Hematopoietic multipotent progenitor cell treated with erythropoietin and hydrocortisone succinate and interleukin-3 and kit ligand, for 17 days (in vitro differentiated cells): ENCODE measurements around the gene MICALL2.

Source experiments
- DNase-seq: peaks from one replicate; pipeline ENCODE4 v3.0.0-alpha.2; 2015; ENCODE audit warnings: low spot score

Gene MICALL2

DNA sequence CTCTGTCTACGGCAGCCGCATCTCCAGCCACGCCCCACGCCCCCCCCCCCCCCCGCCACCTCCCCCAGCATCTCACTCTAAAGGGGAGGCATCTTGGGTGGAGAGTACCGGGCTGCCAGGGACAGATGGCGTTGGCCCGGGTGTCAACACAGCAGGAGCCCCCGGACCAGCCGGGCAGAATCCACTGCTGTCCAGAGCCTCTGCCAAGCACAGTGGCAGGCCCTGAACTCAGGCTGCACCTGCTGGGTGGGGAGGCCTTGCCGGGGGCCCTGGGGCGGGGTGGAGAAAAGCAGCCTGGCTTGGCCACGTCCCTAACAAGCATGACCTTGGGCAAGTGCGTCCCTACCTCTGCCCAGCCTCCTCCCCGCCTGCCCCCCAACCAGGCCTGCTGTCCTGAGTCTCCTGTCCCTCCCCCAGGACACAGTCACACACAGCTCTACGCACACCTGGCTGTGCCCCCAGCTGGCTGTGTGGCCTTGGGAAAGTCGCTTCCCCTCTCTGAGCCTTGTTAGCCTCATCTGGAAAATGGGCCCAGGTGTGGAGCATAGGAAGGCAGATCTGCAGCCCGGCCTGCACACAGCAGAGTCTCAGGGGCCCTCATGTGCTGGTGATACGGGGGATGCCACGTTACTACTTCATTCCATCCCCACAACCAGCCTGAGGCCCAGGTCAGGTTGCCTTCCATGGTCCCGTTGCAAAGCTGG lies 45.2 kb downstream of the MICALL2 start:
- no peak for DNase-seq

DNA sequence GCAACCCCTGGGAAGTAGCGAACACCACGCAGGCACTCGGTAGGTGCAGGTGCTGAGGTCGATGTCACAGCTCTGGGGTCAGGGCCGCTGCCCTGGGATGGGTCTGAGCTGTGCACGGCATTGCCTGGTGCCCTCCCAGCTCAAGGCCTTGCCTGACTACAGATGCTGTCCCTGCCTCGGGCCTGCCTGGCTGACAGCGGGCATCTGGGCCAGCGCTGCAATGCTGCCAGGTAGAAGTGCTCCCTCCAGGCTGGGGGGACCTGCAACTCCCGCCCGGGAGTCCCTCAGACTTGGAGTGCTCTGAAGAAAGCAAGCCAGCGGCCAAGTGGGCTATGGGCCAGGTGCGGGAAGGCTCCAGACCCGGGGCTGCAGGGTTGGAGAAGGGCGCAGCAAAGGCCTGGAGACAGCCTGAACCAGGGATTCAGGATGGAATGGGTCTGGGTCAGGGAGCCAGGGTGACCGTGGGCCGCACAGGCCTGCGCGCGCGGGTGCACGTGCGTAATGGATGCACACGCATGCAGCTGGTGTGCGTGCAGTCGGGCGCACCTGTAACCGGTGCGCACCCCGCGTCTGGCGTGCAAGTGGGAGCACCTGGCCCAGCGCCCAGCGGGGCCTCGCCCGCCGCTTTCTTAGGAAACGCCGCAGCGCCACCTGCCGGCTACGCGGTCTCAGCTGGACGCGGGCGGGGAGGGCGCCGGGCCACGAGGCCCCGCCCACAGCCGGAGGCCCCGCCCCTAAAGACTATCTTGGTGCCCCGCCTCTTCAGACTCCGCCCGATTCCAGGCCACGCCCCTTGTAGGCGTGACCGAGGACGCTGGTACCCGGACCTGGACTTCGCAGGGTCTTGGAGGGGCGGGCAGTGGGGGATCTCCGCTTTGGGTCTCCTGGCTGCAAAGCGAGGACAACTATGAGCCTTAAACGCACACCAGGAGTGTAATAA lies 46.7 kb downstream of the MICALL2 start:
- DNase-seq, result peak; percentile 95

- no peak for DNase-seq
Observed at GRCh38 chr7:1411414-1411813, 47.9 kb downstream of the MICALL2 start.

- no peak for DNase-seq
Observed at GRCh38 chr7:1410992-1411391, 48.3 kb downstream of the MICALL2 start.

- DNase-seq, result no peak
Observed at GRCh38 chr7:1409555-1409954, 49.7 kb downstream of the MICALL2 start.

DNA sequence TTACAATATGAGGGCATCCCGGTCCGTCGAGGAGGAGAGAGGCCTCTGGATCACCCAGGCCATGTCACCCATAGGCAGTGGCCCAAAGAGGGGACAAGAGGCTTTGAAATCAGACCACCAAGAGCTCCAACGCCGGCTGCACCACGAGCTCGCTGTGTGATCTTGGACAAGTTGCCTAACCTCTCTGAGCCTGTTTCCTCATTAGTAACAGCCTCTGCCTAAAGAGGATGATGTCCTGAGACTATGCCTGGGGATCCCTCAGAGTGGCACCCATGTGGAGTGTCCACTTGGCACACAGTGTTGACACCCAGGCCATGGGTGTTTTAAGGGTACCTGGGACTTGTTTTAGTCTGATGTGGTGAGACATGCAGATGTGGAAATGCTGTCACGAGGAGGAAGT lies 50.8 kb downstream of the MICALL2 start:
- DNase-seq, result no peak

DNA sequence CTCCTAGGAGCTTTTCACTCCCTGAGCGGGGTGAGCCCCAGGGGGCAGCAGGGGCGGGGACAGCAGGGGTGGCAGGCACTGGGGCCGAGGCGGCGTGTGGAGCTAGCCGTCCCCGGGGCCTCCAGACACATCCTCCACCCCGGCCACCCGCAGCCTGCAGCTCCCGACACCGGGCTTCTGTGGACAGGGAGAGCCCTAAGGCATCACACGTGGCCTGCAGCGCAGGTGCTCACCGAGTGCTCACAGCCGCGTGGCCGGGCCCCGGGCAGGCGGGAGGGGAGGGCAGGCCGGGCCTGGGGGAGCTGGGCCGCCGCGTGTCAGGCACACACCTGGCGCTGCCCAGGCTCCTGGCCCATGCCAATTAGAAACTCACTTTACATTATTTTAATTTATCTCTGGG lies 51.4 kb downstream of the MICALL2 start:
- no peak for DNase-seq

- DNase-seq, result no peak
Observed at GRCh38 chr7:1404898-1405548, 54.2 kb downstream of the MICALL2 start.

DNA sequence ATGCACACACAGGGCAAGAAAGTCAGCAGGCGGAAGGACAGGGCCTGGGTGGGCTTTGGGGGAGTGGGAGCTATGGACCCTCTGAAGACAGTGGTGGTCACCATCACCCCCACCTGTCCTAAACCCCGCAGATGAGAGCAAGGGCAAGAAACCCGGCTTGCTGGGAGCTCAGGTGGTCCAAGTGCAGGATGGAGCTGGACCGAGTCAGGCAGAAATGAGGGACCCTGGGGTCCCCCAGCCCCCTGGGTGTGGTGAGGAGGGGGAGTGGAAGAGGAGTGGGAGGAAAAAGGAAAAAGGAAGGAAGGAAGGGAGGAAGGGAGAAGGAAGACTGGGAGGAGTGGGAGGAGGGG lies 54.8 kb downstream of the MICALL2 start:
- DNase-seq, result no peak

GRCh38 chr7:1403638-1404459 lies 55.4 kb downstream of the MICALL2 start:
- DNase-seq, result no peak

GRCh38 chr7:1402791-1403637 lies 56.3 kb downstream of the MICALL2 start:
- DNase-seq, result no peak

- no peak for DNase-seq
Observed at GRCh38 chr7:1402110-1402790, 57.0 kb downstream of the MICALL2 start.

- DNase-seq, result no peak
Observed at GRCh38 chr7:1401011-1401410, 58.3 kb downstream of the MICALL2 start.

DNA sequence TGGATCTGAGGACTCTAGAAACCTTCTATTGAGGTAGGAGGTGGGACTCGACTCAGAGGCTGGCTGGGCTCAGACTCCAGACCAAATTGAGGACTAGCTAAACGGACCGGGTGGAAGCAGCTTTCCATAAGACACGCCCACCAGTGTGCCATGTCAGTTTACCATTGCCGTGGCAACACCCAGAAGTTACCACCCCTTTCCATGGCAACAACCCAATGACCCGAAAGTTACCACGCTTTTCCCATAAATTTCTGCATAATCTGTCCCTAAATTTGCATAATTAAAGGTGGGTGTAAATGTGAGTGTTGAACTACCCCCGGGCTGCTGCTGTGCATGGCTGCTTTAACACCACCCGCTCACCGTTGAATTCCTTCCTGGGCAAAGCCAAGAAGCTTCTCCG lies 58.9 kb downstream of the MICALL2 start:
- DNase-seq, result no peak

GRCh38 chr7:1397491-1398327 lies 61.6 kb downstream of the MICALL2 start:
- DNase-seq, result no peak

DNA sequence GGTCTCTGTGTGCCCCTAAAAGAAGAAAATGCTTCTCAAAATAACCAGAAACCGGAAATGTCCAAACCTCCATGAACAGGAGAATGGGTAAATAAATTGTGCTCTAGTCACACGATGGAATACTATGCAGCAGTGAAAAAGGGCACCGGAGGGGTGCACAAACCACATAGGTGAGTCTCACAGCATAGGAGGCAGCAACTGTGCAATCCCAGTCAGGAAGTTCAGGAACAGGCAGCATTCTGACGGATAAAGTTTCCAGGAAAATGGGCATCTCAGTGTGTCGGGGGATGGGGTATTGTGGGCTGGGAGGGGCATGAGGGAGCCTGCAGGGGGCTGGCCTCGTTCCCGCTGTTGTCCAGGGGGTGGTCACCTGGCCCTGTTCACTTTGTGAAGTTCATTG lies 63.1 kb downstream of the MICALL2 start:
- no peak for DNase-seq

DNA sequence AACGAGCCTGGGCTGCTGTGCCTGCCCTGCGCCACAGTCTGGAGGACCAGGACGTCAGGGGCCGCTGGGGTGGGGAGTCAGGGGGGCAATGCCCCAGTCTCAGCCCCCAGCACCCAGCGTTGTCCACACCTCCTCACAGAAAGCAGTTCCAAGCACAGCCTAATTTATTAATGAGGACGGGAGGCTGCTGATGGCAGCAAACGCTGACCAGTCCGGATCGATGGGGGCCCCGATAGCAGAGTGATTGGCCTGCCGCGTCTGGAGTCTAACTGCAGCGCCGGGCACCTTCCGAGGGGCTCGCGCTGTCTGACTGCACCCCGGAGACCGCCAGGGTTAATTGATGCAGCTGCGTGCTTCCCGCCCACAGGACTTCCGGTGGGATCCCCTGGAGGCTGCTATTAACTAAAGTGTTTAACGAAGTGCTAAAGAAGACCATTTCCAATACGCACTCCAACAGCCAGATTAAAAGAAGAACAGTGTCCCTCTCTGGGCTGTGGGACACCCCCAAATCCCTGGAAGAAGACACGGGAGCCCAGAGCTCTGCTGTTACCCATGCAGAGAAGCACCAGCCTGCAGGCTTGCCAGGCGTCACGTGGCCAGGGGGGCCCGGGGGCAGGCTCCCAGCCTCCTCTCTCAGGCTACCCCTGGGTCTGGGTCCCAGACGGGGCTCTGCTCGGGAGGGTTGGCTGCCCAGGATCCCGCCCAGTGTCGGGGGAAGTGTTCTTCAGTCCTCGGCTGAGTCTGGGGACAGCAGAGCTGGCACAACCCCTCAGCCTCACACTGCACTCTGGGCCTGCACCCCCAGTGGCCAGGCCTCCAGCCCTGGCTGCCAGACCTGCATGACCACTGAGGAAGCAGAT lies 63.8 kb downstream of the MICALL2 start:
- no peak for DNase-seq

DNA sequence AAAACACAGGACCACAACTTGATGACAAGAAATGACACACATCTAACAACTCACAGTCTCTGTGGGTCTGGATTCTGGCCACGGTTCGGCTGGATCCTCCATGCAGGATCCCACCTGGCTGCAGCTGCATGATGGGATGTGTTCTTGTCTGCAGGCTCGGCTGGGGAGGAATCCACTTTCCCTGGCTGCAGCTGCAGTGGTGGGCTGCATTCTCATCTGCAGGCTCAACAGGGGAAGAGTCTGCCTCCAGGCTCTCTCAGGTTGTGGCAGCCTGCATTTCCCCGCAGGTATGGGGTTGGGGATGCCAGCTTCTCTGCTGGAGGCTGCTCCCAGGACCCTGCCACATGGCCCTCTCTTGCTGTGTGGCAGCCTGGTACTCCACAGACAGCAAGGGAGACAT lies 64.9 kb downstream of the MICALL2 start:
- DNase-seq, result no peak

- no peak for DNase-seq
Observed at GRCh38 chr7:1393421-1393820, 65.8 kb downstream of the MICALL2 start.
